NCI-H2227 treated with DMSO at 0.1 percent for 48 hours (cell line): ENCODE results near the gene TCF7L2.

Experiments used
- DNase-seq: peaks from one replicate; lab custom pipeline; 2025; lab: John Stamatoyannopoulos, UW

Gene TCF7L2

GRCh38 chr10:112948196-112948595 is 1.9 kb upstream of the TCF7L2 start:
- no peak for DNase-seq

GRCh38 chr10:112949143-112949823 is 764 bp upstream of the TCF7L2 start:
- DNase-seq, result no peak

GRCh38 chr10:112950714-112951358 is 789 bp downstream of the TCF7L2 start:
- DNase-seq, result no peak

- no peak for DNase-seq
Observed at GRCh38 chr10:112951359-112952281, 1.6 kb downstream of the TCF7L2 start.

GRCh38 chr10:112952282-112953173 is 2.5 kb downstream of the TCF7L2 start:
- no peak for DNase-seq

GRCh38 chr10:112953174-112954159 is 3.4 kb downstream of the TCF7L2 start:
- no peak for DNase-seq

- no peak for DNase-seq
Observed at GRCh38 chr10:112954974-112955581, 5.0 kb downstream of the TCF7L2 start.

- no peak for DNase-seq
Observed at GRCh38 chr10:112955582-112956421, 5.8 kb downstream of the TCF7L2 start.

GRCh38 chr10:112956631-112957350 is 6.7 kb downstream of the TCF7L2 start:
- no peak for DNase-seq

GRCh38 chr10:112957640-112958092 is 7.6 kb downstream of the TCF7L2 start:
- no peak for DNase-seq

GRCh38 chr10:112958275-112958995 is 8.4 kb downstream of the TCF7L2 start:
- DNase-seq, result no peak

GRCh38 chr10:112959207-112959838 is 9.3 kb downstream of the TCF7L2 start:
- DNase-seq, result no peak

GRCh38 chr10:112960151-112960681 is 10.2 kb downstream of the TCF7L2 start:
- no peak for DNase-seq

- DNase-seq, result no peak
Observed at GRCh38 chr10:112961609-112962008, 11.6 kb downstream of the TCF7L2 start.

GRCh38 chr10:112962343-112962742 is 12.3 kb downstream of the TCF7L2 start:
- DNase-seq, result no peak

GRCh38 chr10:112963835-112964234 is 13.8 kb downstream of the TCF7L2 start:
- no peak for DNase-seq

GRCh38 chr10:112964482-112964881 is 14.4 kb downstream of the TCF7L2 start:
- DNase-seq, result no peak
